H9 (cell line): ENCODE results near the gene GOLT1A. TPM values are rescaled to one million over a fixed set of nuclear protein-coding genes. Genes with fewer than 3 reads are reported as not detected.

Experiments used
- DNase-seq: peaks from one replicate; pipeline ENCODE4 v3.0.0-alpha.2; 2017
- H2AFZ ChIP-seq: one replicate; pipeline ENCODE4 v1.6.1; 2013; ENCODE audit warnings: mild to moderate bottlenecking, low read length, control low read depth, moderate library complexity
- H2AK5ac ChIP-seq: 2 replicates; pipeline ENCODE4 v1.6.1; 2013; ENCODE audit warnings: low read length, control low read depth, mixed read lengths; ENCODE audit not compliant: insufficient read length
- H2BK120ac ChIP-seq: one replicate; pipeline ENCODE4 v1.6.1; 2013; ENCODE audit warnings: low read depth, mild to moderate bottlenecking, low read length, control low read depth, inconsistent platforms; ENCODE audit not compliant: poor library complexity, severe bottlenecking
- H2BK12ac ChIP-seq: 2 replicates; pipeline ENCODE4 v1.6.1; 2013; ENCODE audit warnings: low read length, control low read depth, mixed read lengths, low read depth; ENCODE audit not compliant: insufficient read length
- H2BK15ac ChIP-seq: 2 replicates; pipeline ENCODE4 v1.6.1; 2013; ENCODE audit warnings: low read depth, low read length, control low read depth
- H2BK20ac ChIP-seq: one replicate; pipeline ENCODE4 v1.6.1; 2013; ENCODE audit warnings: low read depth, mild to moderate bottlenecking, low read length, control low read depth, inconsistent platforms; ENCODE audit not compliant: poor library complexity, severe bottlenecking
- H2BK5ac ChIP-seq: 2 replicates; pipeline ENCODE4 v1.6.1; 2013; ENCODE audit warnings: low read length, control low read depth, mixed read lengths; ENCODE audit not compliant: insufficient read length
- H3K14ac ChIP-seq: 2 replicates; pipeline ENCODE4 v1.6.1; 2013; ENCODE audit warnings: low read length, control low read depth; ENCODE audit not compliant: insufficient read depth
- H3K18ac ChIP-seq: 2 replicates; pipeline ENCODE4 v1.6.1; 2013; ENCODE audit warnings: low read depth, mild to moderate bottlenecking, mixed read lengths, low read length, control low read depth; ENCODE audit not compliant: insufficient read length
- H3K23ac ChIP-seq: 2 replicates; pipeline ENCODE4 v1.6.1; 2013; ENCODE audit warnings: low read length, control low read depth, mixed read lengths, low read depth; ENCODE audit not compliant: insufficient read length
- H3K23me2 ChIP-seq: 2 replicates; pipeline ENCODE4 v1.6.1; 2013; ENCODE audit warnings: low read depth, mild to moderate bottlenecking, mixed read lengths, low read length, control low read depth; ENCODE audit not compliant: insufficient read length, poor library complexity, severe bottlenecking
- H3K27ac ChIP-seq: 2 replicates; pipeline ENCODE4 v1.5.1; 2013; ENCODE audit warnings: low read length, control low read depth, mixed read lengths, low read depth; ENCODE audit not compliant: insufficient read length
- H3K27me3 ChIP-seq: 2 replicates; pipeline ENCODE4 v1.6.1; 2013; ENCODE audit warnings: low read length, control low read depth, inconsistent platforms; ENCODE audit not compliant: insufficient read depth
- H3K4ac ChIP-seq: 2 replicates; pipeline ENCODE4 v1.6.1; 2013; ENCODE audit warnings: low read depth, mild to moderate bottlenecking, control low read depth, inconsistent platforms, low read length, moderate library complexity
- H3K4me1 ChIP-seq: 2 replicates; pipeline ENCODE4 v1.6.1; 2013; ENCODE audit warnings: low read length, control low read depth, inconsistent platforms; ENCODE audit not compliant: insufficient read depth
- H3K4me2 ChIP-seq: 2 replicates; pipeline ENCODE4 v1.6.1; 2013; ENCODE audit warnings: low read length, control low read depth, mixed read lengths; ENCODE audit not compliant: insufficient read length, insufficient read depth
- H3K56ac ChIP-seq: 2 replicates; pipeline ENCODE4 v1.6.1; 2013; ENCODE audit warnings: low read depth, mild to moderate bottlenecking, mixed read lengths, low read length, control low read depth; ENCODE audit not compliant: insufficient read length
- H3K79me1 ChIP-seq: 2 replicates; pipeline ENCODE4 v1.6.1; 2013; ENCODE audit warnings: low read depth, mild to moderate bottlenecking, moderate library complexity, low read length, control low read depth, inconsistent platforms; ENCODE audit not compliant: insufficient read depth, poor library complexity, severe bottlenecking
- H3K79me2 ChIP-seq: 2 replicates; pipeline ENCODE4 v1.6.1; 2013; ENCODE audit warnings: low read length, control low read depth, inconsistent platforms; ENCODE audit not compliant: insufficient read depth
- H3K9ac ChIP-seq: 2 replicates; pipeline ENCODE4 v1.6.1; 2013; ENCODE audit warnings: low read length, control low read depth, mixed read lengths; ENCODE audit not compliant: insufficient read length; ENCODE audit errors: extremely low read depth
- H3K9me3 ChIP-seq: one replicate; pipeline ENCODE4 v1.6.1; 2013; ENCODE audit warnings: low read depth, low read length, inconsistent platforms; ENCODE audit not compliant: control insufficient read depth
- H3T11ph ChIP-seq: one replicate; pipeline ENCODE4 v1.6.1; 2013; ENCODE audit warnings: mild to moderate bottlenecking, low read length, control low read depth, inconsistent platforms
- H4K20me1 ChIP-seq: one replicate; pipeline ENCODE4 v1.6.1; 2013; ENCODE audit not compliant: control insufficient read depth, insufficient read length, insufficient read depth
- H4K5ac ChIP-seq: 2 replicates; pipeline ENCODE4 v1.6.1; 2013; ENCODE audit warnings: low read depth, mild to moderate bottlenecking, mixed read lengths, low read length, control low read depth; ENCODE audit not compliant: insufficient read length
- H4K8ac ChIP-seq: replicated peaks from 2 replicates; pipeline ENCODE4 v1.6.1; 2013; ENCODE audit warnings: low read length, control low read depth, mixed read lengths, low read depth; ENCODE audit not compliant: insufficient read length
- H4K91ac ChIP-seq: 2 replicates; pipeline ENCODE4 v1.6.1; 2013; ENCODE audit warnings: low read depth, mild to moderate bottlenecking, moderate library complexity, mixed read lengths, low read length, control low read depth; ENCODE audit not compliant: insufficient read length
- H3K27ac Mint-ChIP-seq, 3 experiments: 2 replicates in 2 of 3; 3 replicates in 1 of 3; pipeline ENCODE4 v1.8.0; 2020 to 2021; ENCODE audit warnings: mixed read lengths in 3 of 3, mild to moderate bottlenecking in 1 of 3, moderate library complexity in 1 of 3
- H3K27me3 Mint-ChIP-seq: 2 replicates; pipeline ENCODE4 v1.8.0; 2021; ENCODE audit warnings: low read depth, mild to moderate bottlenecking, moderate library complexity, mixed read lengths
- H3K36me3 Mint-ChIP-seq, 3 experiments: 2 replicates in 2 of 3; 3 replicates in 1 of 3; pipeline ENCODE4 v1.8.0; 2020 to 2021; ENCODE audit warnings: low read depth in 3 of 3, mixed read lengths in 3 of 3; ENCODE audit not compliant: insufficient read depth in 1 of 3
- H3K4me1 Mint-ChIP-seq, 2 experiments: 2 replicates each; pipeline ENCODE4 v1.8.0; 2020; ENCODE audit warnings: mixed read lengths in 2 of 2
- H3K4me3 Mint-ChIP-seq, 2 experiments: 2 replicates in 1 of 2; 3 replicates in 1 of 2; pipeline ENCODE4 v1.8.0; 2020 to 2021; ENCODE audit warnings: mild to moderate bottlenecking in 2 of 2, mixed read lengths in 2 of 2, moderate library complexity in 1 of 2
- H3K9me3 Mint-ChIP-seq, 2 experiments: 2 replicates in 1 of 2; 3 replicates in 1 of 2; pipeline ENCODE4 v1.8.0; 2020; ENCODE audit warnings: mild to moderate bottlenecking in 2 of 2, mixed read lengths in 2 of 2, moderate library complexity in 1 of 2
- WGBS: extraction: QIAGEN DNeasy Blood & Tissue Kit; methylation state at CpG from one replicate; pipeline ENCODE4 v1.1.7; 2013; ENCODE audit warnings: missing lambda C conversion rate, low lambda C conversion rate, mixed read lengths; ENCODE audit not compliant: insufficient read length; ENCODE audit errors: extremely low coverage; 5-methylcytosine and 5-hydroxymethylcytosine counted together
- total RNA-seq: library from RNA; stranded (reverse); gene quantifications from 2 replicates; pipeline ENCODE4 v1.2.1, GENCODE V29; 2021
- TF ChIP-seq, protein P1 (sequence below): fragments of 200-600 bp; sonication (generic); conservative IDR thresholded peaks from 3 replicates; pipeline ENCODE4 v1.8.0; 2021; ENCODE audit warnings: antibody characterized with exemption, mild to moderate bottlenecking

The GOLT1A gene
- total RNA-seq, 1 experiment from 2014 or later, result 4.2 TPM

DNA sequence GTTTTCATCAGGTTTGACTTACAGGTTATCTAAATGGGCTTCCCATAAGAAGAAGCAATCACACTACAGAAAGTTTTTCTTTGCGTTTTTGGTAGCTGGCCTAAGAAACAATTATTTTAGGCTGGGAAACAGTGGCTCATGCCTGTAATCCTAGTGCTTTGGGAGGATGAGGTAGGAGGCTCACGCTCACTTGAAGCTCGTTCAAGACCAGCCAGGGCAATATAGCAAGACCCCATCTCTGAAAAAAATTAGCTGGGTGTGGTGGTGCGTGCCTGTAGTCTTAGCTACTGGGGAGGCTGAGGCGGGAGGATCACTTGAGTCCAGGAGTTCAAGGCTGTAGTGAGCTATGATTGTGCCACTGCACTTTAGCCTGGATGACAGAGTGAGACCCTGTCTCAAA is 46.1 kb downstream of the GOLT1A start:
- Mint-ChIP-seq H3K4me1 (no peaks in the 10 kb centered on the region), H3K36me3 (peaks cover 0 to 17% (median 8%) of the 10 kb centered on the region in 3 experiments; a peak in 5 of 7 replicates), H3K27ac (no peak overlapping the region), H3K27me3 (peaks cover 23% of the 10 kb centered on the region), H3K9me3 (peaks cover 32 to 37% of the 10 kb centered on the region in 2 experiments), H3K4me3 (no peak overlapping the region)
- no peak overlapping the region for H2BK15ac ChIP-seq
- DNase-seq, result no peak
- H3K4me1 ChIP-seq, result no peaks in the 10 kb centered on the region
- no peak overlapping the region for H3K18ac ChIP-seq
- no peaks in the 10 kb centered on the region for H4K20me1 ChIP-seq
- no peak overlapping the region for H2BK5ac ChIP-seq
- H3K27me3 ChIP-seq, result no peaks in the 10 kb centered on the region
- H2BK20ac ChIP-seq, result no peak overlapping the region
- no peak overlapping the region for H3K27ac ChIP-seq
- no peak overlapping the region for H3K4me2 ChIP-seq
- H3K79me1 ChIP-seq, result no peaks in the 10 kb centered on the region
- H3K56ac ChIP-seq, result no peak overlapping the region
- no peak overlapping the region for H4K8ac ChIP-seq
- H2BK12ac ChIP-seq, result no peak overlapping the region
- H3K23ac ChIP-seq, result no peak overlapping the region
- no peak overlapping the region for H3K4ac ChIP-seq
- H4K91ac ChIP-seq, result no peak overlapping the region
- no peak overlapping the region for H2AK5ac ChIP-seq
- H2AFZ ChIP-seq, result no peak overlapping the region
- no peaks in the 10 kb centered on the region for H3K79me2 ChIP-seq
- TF ChIP-seq, protein P1, sequence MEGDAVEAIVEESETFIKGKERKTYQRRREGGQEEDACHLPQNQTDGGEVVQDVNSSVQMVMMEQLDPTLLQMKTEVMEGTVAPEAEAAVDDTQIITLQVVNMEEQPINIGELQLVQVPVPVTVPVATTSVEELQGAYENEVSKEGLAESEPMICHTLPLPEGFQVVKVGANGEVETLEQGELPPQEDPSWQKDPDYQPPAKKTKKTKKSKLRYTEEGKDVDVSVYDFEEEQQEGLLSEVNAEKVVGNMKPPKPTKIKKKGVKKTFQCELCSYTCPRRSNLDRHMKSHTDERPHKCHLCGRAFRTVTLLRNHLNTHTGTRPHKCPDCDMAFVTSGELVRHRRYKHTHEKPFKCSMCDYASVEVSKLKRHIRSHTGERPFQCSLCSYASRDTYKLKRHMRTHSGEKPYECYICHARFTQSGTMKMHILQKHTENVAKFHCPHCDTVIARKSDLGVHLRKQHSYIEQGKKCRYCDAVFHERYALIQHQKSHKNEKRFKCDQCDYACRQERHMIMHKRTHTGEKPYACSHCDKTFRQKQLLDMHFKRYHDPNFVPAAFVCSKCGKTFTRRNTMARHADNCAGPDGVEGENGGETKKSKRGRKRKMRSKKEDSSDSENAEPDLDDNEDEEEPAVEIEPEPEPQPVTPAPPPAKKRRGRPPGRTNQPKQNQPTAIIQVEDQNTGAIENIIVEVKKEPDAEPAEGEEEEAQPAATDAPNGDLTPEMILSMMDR, result no peak
- WGBS, result no CpG with 5 or more reads among the region's 5 CpGs
- no peak overlapping the region for H3K9ac ChIP-seq
- no peaks in the 10 kb centered on the region for H3K23me2 ChIP-seq
- H3K9me3 ChIP-seq, result peaks cover 21% of the 10 kb centered on the region
- no peak overlapping the region for H3T11ph ChIP-seq
- H4K5ac ChIP-seq, result no peak overlapping the region
- no peak overlapping the region for H3K14ac ChIP-seq
- H2BK120ac ChIP-seq, result no peak overlapping the region
